IPS-NIHi7 (cell line): ENCODE results near the gene GSTO2.
"Not testable (repeated sequence)": the region's sequence is repeated elsewhere in the genome, so short reads cannot be mapped to it uniquely, and the experiment has no call there.

ENCODE experiments used
- DNase-seq: peaks from one replicate; pipeline ENCODE4 v3.0.0; 2012; ENCODE audit warnings: mixed read lengths; ENCODE audit errors: extremely low spot score

Gene GSTO2

GRCh38 chr10:104268713-104269645 lies at the start of gene GSTO2:
Gene GSTO2, plus strand, starts transcription at chr10:104269184. Its CDS starts 5,732 bp downstream, at chr10:104274916.
- peak; percentile 100 for DNase-seq

GRCh38 chr10:104220522-104220921 lies 48.5 kb upstream of the GSTO2 start:
- no peak for DNase-seq

DNA sequence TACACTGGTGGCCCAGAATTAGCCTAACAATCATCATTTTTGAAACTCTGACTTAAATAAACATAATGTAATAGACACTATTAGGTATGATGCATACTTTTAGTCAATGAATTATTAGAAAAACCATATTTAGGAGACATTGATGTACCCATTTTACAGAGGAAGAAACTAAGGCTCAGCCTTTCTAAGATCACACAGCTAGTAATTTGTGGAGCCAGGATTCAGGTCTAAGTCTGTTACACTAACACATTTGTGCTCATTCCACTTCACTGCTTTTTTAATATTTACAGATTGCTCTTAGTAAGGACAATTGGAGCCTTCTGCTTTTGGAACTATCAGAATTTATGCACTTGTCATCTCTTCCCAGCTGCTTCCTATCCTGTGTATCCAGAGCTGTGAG lies 45.7 kb upstream of the GSTO2 start:
- no peak for DNase-seq

DNA sequence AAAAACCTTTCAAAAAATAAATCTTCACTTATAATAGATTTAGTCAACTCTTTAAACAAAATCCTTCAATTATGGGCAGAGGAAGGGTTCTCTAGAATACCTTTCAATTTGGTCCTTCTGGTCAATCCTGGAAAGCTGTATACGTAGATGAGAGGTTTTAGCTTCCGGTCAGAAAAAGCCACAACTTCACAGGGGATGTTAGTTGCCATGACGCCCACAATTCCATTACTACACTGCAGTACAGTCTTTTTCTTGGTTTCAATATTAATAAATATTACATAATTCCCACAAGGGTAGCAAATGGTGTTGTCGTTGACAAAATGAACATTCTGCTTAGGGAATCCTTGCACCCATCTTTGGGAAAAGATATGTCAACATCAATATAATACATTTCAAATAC lies 38.5 kb upstream of the GSTO2 start:
- DNase-seq = no peak

GRCh38 chr10:104231784-104232612 lies 37.0 kb upstream of the GSTO2 start, which contains the start of gene CFAP43:
Gene CFAP43, minus strand, starts transcription at chr10:104232364. Its CDS starts 118 bp downstream, at chr10:104232246.
- DNase-seq = peak; percentile 99

DNA sequence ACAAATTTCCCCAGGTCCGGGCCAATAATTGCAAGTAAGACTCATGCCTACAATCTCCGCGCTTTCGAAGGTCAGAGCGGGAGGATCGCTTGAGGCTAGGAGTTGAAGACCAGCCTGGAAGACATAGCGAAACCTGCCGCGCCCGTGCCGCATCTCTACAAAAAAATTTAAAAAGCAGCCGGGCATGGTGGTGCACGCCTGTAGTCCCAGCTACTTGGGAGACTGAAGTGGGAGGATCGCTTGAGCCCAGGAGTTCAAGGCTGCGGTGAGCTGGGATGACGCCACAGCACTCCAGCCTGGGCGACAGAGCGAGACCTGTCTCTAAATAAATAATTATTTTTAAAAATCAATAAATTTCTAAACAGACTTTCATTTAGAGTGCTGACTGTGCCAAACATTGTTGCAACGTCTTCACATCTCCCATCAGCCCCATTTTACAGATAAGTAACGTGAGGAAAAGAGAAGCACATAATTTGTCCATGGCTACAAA lies 36.3 kb upstream of the GSTO2 start:
- DNase-seq = no peak

- DNase-seq = no peak
These were observed 35.2 kb upstream of the GSTO2 start for GRCh38 chr10:104233817-104234216.

DNA sequence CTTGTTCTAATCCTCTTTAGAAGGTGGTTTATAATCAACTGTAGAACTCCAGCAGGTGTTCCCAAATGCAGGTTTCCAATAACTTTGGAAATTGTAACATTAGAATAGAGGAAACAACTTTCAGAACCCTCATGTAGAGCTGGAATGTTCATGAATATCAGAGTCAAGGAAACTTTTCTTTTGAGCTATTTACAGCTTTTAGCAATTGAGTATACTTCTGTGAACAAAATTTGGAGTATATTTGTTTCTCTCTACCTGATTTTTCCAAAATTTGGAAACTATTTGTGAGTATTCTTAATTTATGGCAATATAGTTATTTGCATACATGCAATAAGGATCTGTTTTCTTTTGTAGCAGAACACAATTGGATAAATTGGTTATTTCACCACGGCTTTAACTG lies 34.0 kb upstream of the GSTO2 start:
- DNase-seq = no peak

- no peak for DNase-seq
These were observed 33.2 kb upstream of the GSTO2 start for GRCh38 chr10:104235801-104236200.

DNA sequence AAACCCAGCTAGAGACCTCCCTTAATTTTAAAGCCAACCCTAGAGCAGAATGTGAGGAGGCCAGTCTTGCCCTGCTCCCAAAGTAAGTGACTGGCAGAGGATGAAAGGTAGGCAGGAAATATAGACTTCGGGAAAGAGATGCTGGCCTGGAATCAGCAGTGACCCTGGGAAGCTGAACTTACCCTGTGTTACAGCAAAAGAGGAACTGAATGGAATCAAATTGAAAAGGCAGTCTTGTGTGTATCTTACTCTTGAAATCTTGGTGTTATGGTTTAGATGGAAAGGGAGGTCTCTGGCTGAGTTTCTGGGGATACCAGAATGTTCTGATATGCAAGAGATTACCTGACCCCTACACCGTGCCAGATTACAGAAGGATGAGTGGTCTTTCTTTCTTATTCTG lies 28.9 kb upstream of the GSTO2 start:
- no peak for DNase-seq

DNA sequence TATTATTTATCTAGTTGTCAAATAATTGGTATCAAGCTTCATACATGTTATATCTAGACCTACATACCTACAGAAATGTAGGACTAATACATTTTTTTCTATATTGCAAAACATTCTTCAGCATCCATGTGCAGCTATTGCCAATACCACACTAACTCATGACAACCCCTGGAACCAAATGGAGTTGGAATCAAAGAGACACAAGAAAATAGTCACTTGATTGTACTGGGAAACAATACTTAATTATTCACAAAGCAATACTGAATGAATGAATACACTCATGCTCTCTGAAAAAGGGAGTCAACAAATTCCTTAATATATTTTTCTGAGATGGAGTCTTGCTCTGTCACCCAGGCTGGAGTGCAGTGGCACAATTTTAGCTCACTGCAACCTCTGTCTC lies 26.4 kb upstream of the GSTO2 start:
- no peak for DNase-seq

- DNase-seq = not testable (repeated sequence)
These were observed 26.0 kb upstream of the GSTO2 start for GRCh38 chr10:104243009-104243408.

DNA sequence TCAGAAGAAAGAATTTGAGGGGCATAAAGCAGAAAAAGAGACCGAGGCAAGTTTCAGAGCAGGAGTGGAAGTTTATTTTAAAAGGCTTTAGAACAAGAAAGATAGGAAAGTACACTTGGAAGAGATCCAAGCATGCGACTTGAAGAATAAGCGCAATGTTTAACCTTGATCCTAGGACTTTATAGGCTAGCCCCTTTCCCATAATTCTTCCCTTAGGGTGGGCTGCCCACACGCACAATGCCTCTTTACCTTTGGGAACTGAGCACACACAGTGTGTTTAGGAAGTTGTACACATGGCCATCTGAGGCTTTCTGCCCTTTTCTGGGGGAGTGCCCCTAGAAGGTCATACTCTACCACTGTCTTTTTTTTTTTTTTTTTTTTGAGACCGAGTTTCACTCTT lies 25.5 kb upstream of the GSTO2 start:
- DNase-seq = no peak

DNA sequence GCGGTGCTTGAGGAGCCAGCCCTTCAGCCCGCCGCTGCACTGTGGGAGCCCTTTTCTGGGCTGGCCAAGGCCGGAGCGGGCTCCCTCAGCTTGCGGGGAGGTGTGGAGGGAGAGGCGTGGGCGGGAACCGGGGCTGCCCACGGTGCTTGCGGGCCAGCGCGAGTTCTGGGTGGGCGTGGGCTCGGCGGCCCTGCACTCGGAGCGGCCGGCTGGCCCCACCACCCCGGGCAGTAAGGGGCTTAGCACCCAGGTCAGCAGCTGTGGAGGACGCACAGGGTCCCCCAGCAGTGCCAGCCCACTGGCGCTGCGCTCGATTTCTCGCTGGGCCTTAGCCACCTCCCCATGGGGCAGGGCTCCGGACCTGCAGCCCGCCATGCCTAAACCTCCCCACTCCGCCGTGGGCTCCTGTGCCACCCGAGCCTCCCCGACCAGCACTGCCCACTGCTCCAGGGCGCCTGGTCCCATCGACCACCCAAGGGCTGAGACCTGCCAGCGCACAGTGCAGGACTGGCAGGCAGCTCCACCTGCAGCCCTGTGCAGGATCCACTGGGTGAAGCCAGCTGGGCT lies 23.8 kb upstream of the GSTO2 start:
- DNase-seq = no peak

DNA sequence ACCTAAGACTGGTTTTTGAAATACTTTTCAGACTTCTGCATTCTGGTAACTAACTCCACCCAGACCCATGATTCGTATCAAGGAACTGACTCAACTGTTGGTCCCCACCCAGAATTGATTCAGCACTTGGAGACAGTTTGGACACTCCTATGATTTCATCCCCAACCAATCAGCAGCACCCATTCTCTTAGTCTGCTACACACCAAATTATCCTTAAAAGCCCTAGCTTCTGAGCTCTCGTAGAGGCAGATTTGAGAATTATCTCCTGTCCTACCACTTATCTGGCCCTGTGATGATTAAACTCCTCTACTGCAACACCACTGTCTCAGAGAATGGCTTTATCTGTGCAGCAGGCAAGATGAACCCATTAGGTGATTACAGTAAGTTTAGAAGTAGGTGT lies 22.0 kb upstream of the GSTO2 start:
- no peak for DNase-seq

DNA sequence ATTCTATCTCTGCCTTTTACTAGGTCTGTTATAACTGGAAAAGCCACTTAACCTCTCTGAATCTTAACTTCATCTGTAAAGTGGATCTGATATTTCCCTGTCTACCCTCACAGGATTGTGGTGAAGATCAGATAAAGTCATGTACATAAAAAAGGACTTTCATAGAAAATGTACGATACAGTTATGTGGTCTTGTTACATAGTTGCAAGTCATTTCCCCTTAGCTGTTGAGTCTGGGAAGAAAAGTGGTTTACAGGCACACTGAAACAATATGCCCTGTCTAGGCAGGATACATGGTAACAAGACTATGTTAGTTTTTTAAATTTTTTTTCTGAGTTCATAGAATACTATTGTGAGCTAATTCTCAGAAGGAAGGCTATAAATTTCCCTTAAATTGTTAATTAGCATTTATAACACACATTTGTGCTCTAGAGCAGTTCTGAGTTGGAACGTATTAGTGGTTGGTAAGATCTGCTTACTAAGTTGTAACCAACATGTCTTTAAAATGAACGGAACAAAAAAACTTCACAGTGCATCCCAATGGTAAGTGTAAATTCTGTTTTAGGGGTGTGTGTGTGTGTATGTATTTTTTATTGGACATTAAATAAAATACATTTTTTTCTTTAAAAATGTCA lies 21.4 kb upstream of the GSTO2 start:
- no peak for DNase-seq

DNA sequence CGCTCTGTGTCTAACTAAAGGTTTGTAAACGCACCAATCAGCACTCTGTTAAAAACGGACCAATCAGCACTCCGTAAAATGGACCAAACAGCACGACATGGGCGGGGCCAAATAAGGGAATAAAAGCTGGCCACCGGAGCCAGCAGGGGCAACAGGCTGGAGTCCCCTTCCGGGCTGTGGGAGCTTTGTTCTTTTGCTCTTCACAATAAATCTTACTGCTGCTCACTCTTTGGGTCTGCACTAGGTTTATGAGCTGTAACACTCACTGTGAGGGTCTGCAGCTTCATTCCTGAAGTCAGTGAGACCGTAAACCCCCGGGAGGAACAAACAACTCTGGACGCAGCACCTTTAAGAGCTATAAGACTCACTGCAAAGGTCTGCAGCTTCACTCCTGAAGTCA lies 20.1 kb upstream of the GSTO2 start:
- not testable (repeated sequence) for DNase-seq

DNA sequence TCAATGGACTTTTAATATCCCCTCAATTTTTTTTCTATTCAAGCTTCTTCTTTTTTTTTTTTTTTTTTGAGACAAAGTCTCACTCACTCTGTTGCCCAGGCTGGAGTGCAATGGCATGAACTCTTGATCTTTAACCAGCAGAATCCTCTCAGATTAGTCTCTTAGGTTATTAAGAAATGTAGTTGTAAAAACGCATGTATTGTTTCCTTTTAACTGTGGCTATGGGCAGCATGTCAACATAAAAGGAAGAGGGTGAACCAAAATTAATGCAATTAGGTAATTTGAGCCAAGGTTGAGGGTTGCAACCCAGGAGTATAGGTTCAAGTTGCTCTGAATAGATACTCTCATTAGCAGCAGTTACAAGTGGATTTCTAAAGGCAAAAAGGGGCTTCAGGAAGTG lies 18.6 kb upstream of the GSTO2 start:
- no peak for DNase-seq

- DNase-seq = no peak
These were observed 17.5 kb upstream of the GSTO2 start for GRCh38 chr10:104251443-104251842.

- DNase-seq = no peak
These were observed 16.6 kb upstream of the GSTO2 start for GRCh38 chr10:104252368-104252767.

DNA sequence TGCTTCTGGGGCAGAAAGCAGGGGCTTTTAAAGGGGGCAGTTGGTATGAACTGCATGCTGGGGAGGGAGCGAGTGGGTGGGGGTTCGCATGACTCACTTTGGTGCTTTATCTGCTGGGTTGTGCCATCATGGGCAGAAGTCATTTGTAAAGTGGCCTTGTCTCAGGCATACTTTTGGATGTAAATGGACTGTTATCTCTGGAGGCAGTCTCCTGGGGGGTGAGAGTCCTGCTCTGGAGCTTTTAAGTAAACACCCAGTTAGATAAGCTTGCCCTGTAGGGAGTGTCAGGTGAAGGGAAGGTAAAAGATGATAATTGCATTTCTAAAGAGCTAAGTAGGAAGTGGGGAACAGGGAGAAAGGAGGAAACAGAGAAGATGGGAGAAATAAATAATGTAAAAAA lies 15.9 kb upstream of the GSTO2 start:
- peak; percentile 58 for DNase-seq
